GM13976 (cell line): ENCODE results near the gene FOXA3.

ENCODE experiments used
- DNase-seq: peaks from one replicate; pipeline ENCODE4 v3.0.0; 2012; ENCODE audit warnings: low spot score
- CTCF ChIP-seq: IDR thresholded peaks from 2 replicates; pipeline ENCODE4 v1.5.1; 2012; ENCODE audit warnings: borderline replicate concordance, mild to moderate bottlenecking; ENCODE audit not compliant: insufficient read depth; ENCODE audit errors: extremely low read depth, missing control alignments, control extremely low read depth
- in situ Hi-C: fragments of 300-500 bp; cut with MboI; formaldehyde crosslinking; loops from one replicate; pipeline ENCODE4 v1.12.0; 2022; ENCODE audit warnings: low sequenced_read_pairs, mixed read lengths, inconsistent platforms; ENCODE audit not compliant: unreplicated experiment

The FOXA3 gene

GRCh38 chr19:45863840-45864628, at the start of gene FOXA3:
FOXA3 (plus strand) TSS chr19:45864326; CDS start chr19:45864457, 131 bp downstream.
- peak; percentile 93 for DNase-seq
- TF ChIP-seq CTCF: peak; percentile 75
- in situ Hi-C loops: no loop called here

GRCh38 chr19:45814851-45815480, 49.2 kb upstream of the FOXA3 start, which contains the start of gene RSPH6A:
RSPH6A (minus strand) TSS chr19:45815308; CDS start chr19:45815176, 132 bp downstream.
- TF ChIP-seq CTCF: no peak
- in situ Hi-C loops: no loop called here

GRCh38 chr19:45815481-45816216, 48.5 kb upstream of the FOXA3 start:
- in situ Hi-C loops: no loop called here
- DNase-seq: no peak
- no peak for TF ChIP-seq CTCF

More at GRCh38 chr19:45814851-45815480, 49.2 kb upstream of the FOXA3 start, which contains the start of gene RSPH6A:
- DNase-seq: no peak

GRCh38 chr19:45816236-45817009, 47.7 kb upstream of the FOXA3 start:
- TF ChIP-seq CTCF: no peak
- DNase-seq: no peak
- in situ Hi-C loops: no loop called here

GRCh38 chr19:45817010-45817724, 47.0 kb upstream of the FOXA3 start:
- in situ Hi-C loops: no loop called here
- peak; percentile 97 for TF ChIP-seq CTCF
- peak; percentile 99 for DNase-seq
